H4 (cell line): Measurements from ENCODE around the gene ARID1B. TPM values are rescaled to one million over a fixed set of nuclear protein-coding genes. Genes with fewer than 3 reads are reported as not detected.
"Not testable (repeated sequence)": the region's sequence is repeated elsewhere in the genome, so short reads cannot be mapped to it uniquely, and the experiment has no call there.

Experiments
- DNase-seq: peaks from one replicate; pipeline ENCODE4 v3.0.0-alpha.2; 2015; ENCODE audit warnings: low spot score
- total RNA-seq: library from RNA; depleted of rRNA; stranded (reverse); fragments of >200 nt; shearing (Covaris generic); gene quantifications from 2 replicates; pipeline ENCODE4 v1.2.3, GENCODE V29; 2014

The ARID1B gene
- total RNA-seq, 1 experiment from 2014 or later: 5.6 TPM

GRCh38 chr6:157021993-157022740, 245.0 kb downstream of the ARID1B start:
- DNase-seq: peak; percentile 70

- peak; percentile 21 for DNase-seq
Measured at GRCh38 chr6:157023958-157024357, 246.8 kb downstream of the ARID1B start.

- DNase-seq: no peak
Measured at GRCh38 chr6:157024745-157025144, 247.6 kb downstream of the ARID1B start.

GRCh38 chr6:157025437-157025836, 248.3 kb downstream of the ARID1B start:
- DNase-seq: no peak

- DNase-seq: no peak
Measured at GRCh38 chr6:157029980-157030690, 253.0 kb downstream of the ARID1B start.

- no peak for DNase-seq
Measured at GRCh38 chr6:157030755-157031154, 253.6 kb downstream of the ARID1B start.

GRCh38 chr6:157032923-157033322, 255.7 kb downstream of the ARID1B start:
- DNase-seq: no peak

GRCh38 chr6:157033428-157034140, 256.4 kb downstream of the ARID1B start:
- no peak for DNase-seq

GRCh38 chr6:157034436-157035230, 257.5 kb downstream of the ARID1B start:
- peak; percentile 48 for DNase-seq

- DNase-seq: no peak
Measured at GRCh38 chr6:157035546-157035945, 258.4 kb downstream of the ARID1B start.

GRCh38 chr6:157036245-157036711, 259.1 kb downstream of the ARID1B start:
- DNase-seq: no peak

GRCh38 chr6:157037165-157037564, 260.0 kb downstream of the ARID1B start:
- no peak for DNase-seq

GRCh38 chr6:157038610-157039009, 261.4 kb downstream of the ARID1B start:
- DNase-seq: no peak

GRCh38 chr6:157039639-157040038, 262.5 kb downstream of the ARID1B start:
- not testable (repeated sequence) for DNase-seq

GRCh38 chr6:157040191-157040590, 263.0 kb downstream of the ARID1B start:
- no peak for DNase-seq

- peak; percentile 57 for DNase-seq
Measured at GRCh38 chr6:157045831-157046454, 268.8 kb downstream of the ARID1B start.

GRCh38 chr6:157046776-157047175, 269.6 kb downstream of the ARID1B start:
- no peak for DNase-seq

GRCh38 chr6:157047328-157047727, 270.1 kb downstream of the ARID1B start:
- DNase-seq: no peak

- no peak for DNase-seq
Measured at GRCh38 chr6:157047951-157048350, 270.8 kb downstream of the ARID1B start.

- DNase-seq: no peak
Measured at GRCh38 chr6:157049133-157049532, 272.0 kb downstream of the ARID1B start.
